Gastrocnemius medialis (tissue), 4 donors: ENCODE measurements around the gene KIRREL2. TPM values are rescaled to one million over a fixed set of nuclear protein-coding genes. Genes with fewer than 3 reads are reported as not detected.

ENCODE experiments used
- ATAC-seq, 2 donors: fragments of 150-250 bp; one replicate each; pipeline ENCODE4 v1.9.1; 2016
- DNase-seq, 2 donors: peaks; one replicate each; pipeline ENCODE4 v3.0.0-alpha.2; 2019
- H3K27ac ChIP-seq, 4 donors: fragments of 200-600 bp; sonication (generic); 1 replicate in 1 of 4; 2 replicates in 3 of 4; pipeline ENCODE4 v1.5.1; 2016 to 2018; ENCODE audit warnings: mild to moderate bottlenecking in 2 of 4, moderate library complexity in 1 of 4
- H3K27me3 ChIP-seq, 3 donors: fragments of 200-600 bp; sonication (generic) in 2 of 3; 1 replicate in 1 of 3; 2 replicates in 2 of 3; pipeline versions ENCODE4 v1.5.1 to v1.6.0; 2016 to 2019; ENCODE audit warnings: mild to moderate bottlenecking in 1 of 3, moderate library complexity in 1 of 3
- H3K36me3 ChIP-seq, 2 donors: fragments of 200-600 bp; sonication (generic) in 1 of 2; one replicate each; pipeline ENCODE4 v1.5.1; 2017 to 2018
- H3K4me1 ChIP-seq, 2 donors: fragments of 200-600 bp; sonication (generic) in 1 of 2; one replicate each; pipeline ENCODE4 v1.5.1; 2016 to 2017; ENCODE audit warnings: mild to moderate bottlenecking in 2 of 2
- H3K4me3 ChIP-seq, 4 donors: fragments of 200-600 bp; sonication (generic) in 3 of 4; 1 replicate in 1 of 4; 2 replicates in 3 of 4; pipeline ENCODE4 v1.5.1; 2016 to 2019; ENCODE audit warnings: mild to moderate bottlenecking in 2 of 4
- H3K9me3 ChIP-seq, 3 donors: fragments of 200-600 bp; sonication (generic) in 2 of 3; 1 replicate in 1 of 3; 2 replicates in 2 of 3; pipeline ENCODE4 v1.5.1; 2016 to 2019
- CTCF ChIP-seq, 5 experiments: fragments of 450-650 bp in 3 of 5; fragments of 200-600 bp in 2 of 5; sonication (generic) in 2 of 5; IDR thresholded peaks in 4 of 5; conservative IDR thresholded peaks in 1 of 5; 1 replicate in 4 of 5; 2 replicates in 1 of 5; pipeline ENCODE4 v1.5.1; 2016 to 2019; ENCODE audit warnings: antibody characterized with exemption in 5 of 5, mild to moderate bottlenecking in 3 of 5, moderate library complexity in 3 of 5
- POLR2A ChIP-seq, 2 donors: fragments of 450-650 bp; IDR thresholded peaks; one replicate each; pipeline ENCODE4 v1.6.1; 2017; ENCODE audit warnings: antibody characterized with exemption in 2 of 2, mild to moderate bottlenecking in 2 of 2, moderate library complexity in 2 of 2
- in situ Hi-C, 4 donors: fragments of 200-750 bp; cut with MboI; loops; one replicate each; pipeline versions ENCODE4 v1.15.0 to v1.8.0; 2017; ENCODE audit warnings: low sequenced_read_pairs in 4 of 4
- intact Hi-C: fragments of 100-400 bp; cut with DNase I; formaldehyde crosslinking; loops from one replicate; pipeline ENCODE4 v1.15.1; 2023; ENCODE audit warnings: low total_unique reads
- total RNA-seq, 4 donors: library from RNA; depleted of rRNA; stranded (reverse); fragments of >200 nt; gene quantifications; one replicate each; pipeline versions ENCODE4 v1.1.0 to v1.2.3, GENCODE V29; 2016

Gene KIRREL2
- total RNA-seq, result not detected

- intact Hi-C loops, result no loop called here
Measured at GRCh38 chr19:35856546-35857149, at the start of gene KIRREL2. TSS of gene KIRREL2 (plus strand) at chr19:35856911. CDS start at chr19:35857120, 209 bp downstream.

GRCh38 chr19:35807633-35808032 is 49.1 kb upstream of the KIRREL2 start:
- in situ Hi-C loops (no loop called here), intact Hi-C loops (no loop called here)
- H3K9me3 ChIP-seq, result no peaks in the 10 kb centered on the region
- peaks cover 0 to 5% (median 0%) of the 10 kb centered on the region in 3 donors for H3K27me3 ChIP-seq
- ATAC-seq (no peak), DNase-seq (no peak)
- H3K27ac ChIP-seq, result no peak overlapping the region
- TF ChIP-seq CTCF (IDR thresholded peaks at IDR 0.05 in 4 of 5, conservative IDR thresholded peaks at IDR 0.05 in 1 of 5) (no peak), POLR2A (IDR thresholded peaks at IDR 0.05) (no peak)
- no peak overlapping the region for H3K4me3 ChIP-seq
- H3K36me3 ChIP-seq, result no peaks in the 10 kb centered on the region
- no peaks in the 10 kb centered on the region for H3K4me1 ChIP-seq

More at GRCh38 chr19:35856546-35857149, at the start of gene KIRREL2:
- H3K27me3 ChIP-seq, result peaks cover 61 to 81% (median 64%) of the 10 kb centered on the region in 3 donors
- H3K27ac ChIP-seq, result no peak within 1 kb of the TSS
- peaks cover 0 to 3% of the 10 kb centered on the region in 2 donors for H3K4me1 ChIP-seq
- in situ Hi-C loops, result no loop called here
- H3K9me3 ChIP-seq, result no peaks in the 10 kb centered on the region
- H3K4me3 ChIP-seq, result peak within 1 kb of the TSS; percentile 28 to 54 (median 47)
- H3K36me3 ChIP-seq, result no peaks in the 10 kb centered on the region
- TF ChIP-seq CTCF (IDR thresholded peaks at IDR 0.05 in 4 of 5, conservative IDR thresholded peaks at IDR 0.05 in 1 of 5), result no peak
- TF ChIP-seq POLR2A (IDR thresholded peaks at IDR 0.05), result no peak
- ATAC-seq, result no peak
- DNase-seq, result no peak

- ATAC-seq, result no peak
- no peak overlapping the region for H3K27ac ChIP-seq
- in situ Hi-C loops, result no loop called here
- no peak for TF ChIP-seq CTCF (IDR thresholded peaks at IDR 0.05 in 4 of 5, conservative IDR thresholded peaks at IDR 0.05 in 1 of 5)
- TF ChIP-seq POLR2A (IDR thresholded peaks at IDR 0.05), result no peak
- peaks cover 0 to 17% (median 0%) of the 10 kb centered on the region in 3 donors for H3K27me3 ChIP-seq
- H3K4me1 ChIP-seq, result no peaks in the 10 kb centered on the region
- intact Hi-C loops, result no loop called here
- H3K4me3 ChIP-seq, result no peak overlapping the region
- H3K36me3 ChIP-seq, result no peaks in the 10 kb centered on the region
- H3K9me3 ChIP-seq, result no peaks in the 10 kb centered on the region
- DNase-seq, result no peak
Measured at GRCh38 chr19:35811317-35812219, 45.1 kb upstream of the KIRREL2 start.

GRCh38 chr19:35812220-35813042 is 44.3 kb upstream of the KIRREL2 start, which contains the start of gene PRODH2:
TSS of gene PRODH2 (minus strand) at chr19:35812845. CDS start at chr19:35812805, 40 bp downstream.
- TF ChIP-seq CTCF (IDR thresholded peaks at IDR 0.05 in 4 of 5, conservative IDR thresholded peaks at IDR 0.05 in 1 of 5) (no peak), POLR2A (IDR thresholded peaks at IDR 0.05) (no peak)
- intact Hi-C loops (no loop called here), in situ Hi-C loops (no loop called here)
- Histone ChIP-seq H3K27ac (no peak within 1 kb of the TSS), H3K27me3 (peaks cover 0 to 17% (median 0%) of the 10 kb centered on the region in 3 donors), H3K9me3 (no peaks in the 10 kb centered on the region), H3K36me3 (no peaks in the 10 kb centered on the region), H3K4me1 (no peaks in the 10 kb centered on the region), H3K4me3 (no peak within 1 kb of the TSS)
- DNase-seq (no peak), ATAC-seq (no peak)
